K562 (cell line): ENCODE results near the gene SLC4A2. TPM values are rescaled to one million over a fixed set of nuclear protein-coding genes. Genes with fewer than 3 reads are reported as not detected.
A peak's percentile ranks its signal among the peaks of the same experiment; 100 is the strongest.

Source experiments
- DACH1 ChIP-seq: fragments of 450-650 bp; IDR thresholded peaks from 2 replicates; pipeline ENCODE4 v1.6.1; 2018; ENCODE audit not compliant: partially characterized antibody
- EGR1 ChIP-seq: fragments of 450-650 bp; conservative IDR thresholded peaks from 2 replicates; pipeline ENCODE4 v1.6.1; 2017; ENCODE audit warnings: mild to moderate bottlenecking
- ESRRA ChIP-seq: fragments of 450-650 bp; IDR thresholded peaks from 2 replicates; pipeline ENCODE4 v1.6.1; 2014; ENCODE audit warnings: low read depth, mild to moderate bottlenecking, moderate library complexity, borderline replicate concordance
- ETV5 ChIP-seq: sonication (generic); formaldehyde crosslinking; IDR thresholded peaks from 2 replicates; pipeline ENCODE4 v1.4.0; 2020; ENCODE audit warnings: low read depth, mild to moderate bottlenecking, missing genetic modification reagents
- HES1 ChIP-seq: fragments of 450-650 bp; IDR thresholded peaks from 2 replicates; pipeline ENCODE4 v1.6.1; 2016; ENCODE audit warnings: low read depth, mild to moderate bottlenecking, moderate library complexity
- HNRNPH1 ChIP-seq: fragments of 200-400 bp; formaldehyde crosslinking; optimal IDR thresholded peaks from 2 replicates; pipeline ENCODE3; 2017; ENCODE audit warnings: low read depth, mild to moderate bottlenecking, low read length, moderate library complexity
- HSF4 ChIP-seq: fragments of 250-450 bp; sonication (Bioruptor Pico); IDR thresholded peaks from 2 replicates; pipeline ENCODE4 v2.1.2; 2022; ENCODE audit warnings: mild to moderate bottlenecking, moderate library complexity, borderline replicate concordance
- ILF3 ChIP-seq: fragments of 450-650 bp; IDR thresholded peaks from 2 replicates; pipeline ENCODE4 v1.6.1; 2018; ENCODE audit warnings: antibody characterized with exemption, mild to moderate bottlenecking, moderate library complexity, borderline replicate concordance
- KDM2B ChIP-seq: fragments of 250-450 bp; sonication (Bioruptor Pico); IDR thresholded peaks from 2 replicates; pipeline ENCODE4 v1.8.0; 2021; ENCODE audit warnings: mild to moderate bottlenecking, moderate library complexity
- NR2F6 ChIP-seq: fragments of 450-650 bp; formaldehyde crosslinking; IDR thresholded peaks from 2 replicates; pipeline ENCODE4 v1.4.0; 2020; ENCODE audit warnings: mild to moderate bottlenecking
- PHF20 ChIP-seq: fragments of 450-650 bp; IDR thresholded peaks from 2 replicates; pipeline ENCODE4 v1.6.1; 2018; ENCODE audit not compliant: partially characterized antibody
- POLR2A ChIP-seq: fragments of 450-650 bp; conservative IDR thresholded peaks from 2 replicates; pipeline ENCODE4 v1.6.1; 2016
- RBM15 ChIP-seq: fragments of 200-400 bp; formaldehyde crosslinking; IDR thresholded peaks from 2 replicates; pipeline ENCODE4 v1.6.1; 2018; ENCODE audit warnings: mild to moderate bottlenecking, low read length, moderate library complexity; ENCODE audit not compliant: insufficient read depth
- RNF2 ChIP-seq: sonication (generic); IDR thresholded peaks from 2 replicates; pipeline ENCODE4 v1.6.1; 2016
- SMAD4 ChIP-seq: fragments of 250-450 bp; sonication (Bioruptor Pico); conservative IDR thresholded peaks from 2 replicates; pipeline ENCODE4 v1.8.0; 2021; ENCODE audit warnings: inconsistent platforms, mild to moderate bottlenecking, moderate library complexity
- TARDBP ChIP-seq: fragments of 450-650 bp; IDR thresholded peaks from 2 replicates; pipeline ENCODE4 v1.6.1; 2016
- ZBTB7A ChIP-seq: IDR thresholded peaks from 2 replicates; pipeline ENCODE4 v1.6.1; 2011; ENCODE audit warnings: low read depth, mild to moderate bottlenecking, low read length, moderate library complexity, borderline replicate concordance; ENCODE audit not compliant: control insufficient read depth
- ZBTB9 ChIP-seq: fragments of 450-650 bp; formaldehyde crosslinking; IDR thresholded peaks from 2 replicates; pipeline ENCODE4 v1.4.0; 2020; ENCODE audit warnings: mild to moderate bottlenecking, moderate library complexity
- ZC3H8 ChIP-seq: fragments of 450-650 bp; IDR thresholded peaks from 2 replicates; pipeline ENCODE4 v1.6.1; 2017
- ZFP1 ChIP-seq: fragments of 450-650 bp; formaldehyde crosslinking; IDR thresholded peaks from 2 replicates; pipeline ENCODE4 v1.4.0; 2020; ENCODE audit warnings: mild to moderate bottlenecking, mixed read lengths
- ZNF134 ChIP-seq: fragments of 250-450 bp; sonication (Bioruptor Pico); conservative IDR thresholded peaks from 2 replicates; pipeline ENCODE4 v1.4.0; 2020
- ZNF318 ChIP-seq, 2 experiments: fragments of 450-650 bp; IDR thresholded peaks; 2 replicates each; pipeline ENCODE4 v1.6.1; 2016; ENCODE audit warnings: mild to moderate bottlenecking in 2 of 2, borderline replicate concordance in 1 of 2, low read depth in 1 of 2, moderate library complexity in 1 of 2
- polyA plus RNA-seq, 8 experiments: library from polyadenylated mRNA; depleted of rRNA in 4 of 8; stranded (reverse) in 5 of 8; unstranded in 3 of 8; fragments of >200 nt; fragmentation: Nextera tagmentation in 2 of 8; fragmentation: Illumina TruSeq in 1 of 8; extraction: Ambion mirVana in 2 of 8; extraction: Trizol in 1 of 8; gene quantifications; 2 replicates each; pipeline versions ENCODE4 v1.2.1 to v1.2.3, GENCODE V29; 2011 to 2014; ENCODE audit warnings: inconsistent platforms in 1 of 8, missing spikeins in 1 of 8
- total RNA-seq, 7 experiments: library from RNA; depleted of rRNA in 6 of 7; stranded (reverse); fragments of >200 nt in 6 of 7; fragmentation: Illumina TruSeq in 2 of 7; extraction: Trizol in 2 of 7; gene quantifications; 2 replicates each; pipeline versions ENCODE4 v1.2.1 to v1.2.3, GENCODE V29; 2011 to 2021; ENCODE audit warnings: low replicate concordance in 1 of 7

SLC4A2 gene
- total and polyA plus RNA-seq, 9 of the 15 experiments (the other 6 are each of a cell fraction or from before 2014, with no cell fraction given): 11.4 to 375 (median 130) TPM

DNA sequence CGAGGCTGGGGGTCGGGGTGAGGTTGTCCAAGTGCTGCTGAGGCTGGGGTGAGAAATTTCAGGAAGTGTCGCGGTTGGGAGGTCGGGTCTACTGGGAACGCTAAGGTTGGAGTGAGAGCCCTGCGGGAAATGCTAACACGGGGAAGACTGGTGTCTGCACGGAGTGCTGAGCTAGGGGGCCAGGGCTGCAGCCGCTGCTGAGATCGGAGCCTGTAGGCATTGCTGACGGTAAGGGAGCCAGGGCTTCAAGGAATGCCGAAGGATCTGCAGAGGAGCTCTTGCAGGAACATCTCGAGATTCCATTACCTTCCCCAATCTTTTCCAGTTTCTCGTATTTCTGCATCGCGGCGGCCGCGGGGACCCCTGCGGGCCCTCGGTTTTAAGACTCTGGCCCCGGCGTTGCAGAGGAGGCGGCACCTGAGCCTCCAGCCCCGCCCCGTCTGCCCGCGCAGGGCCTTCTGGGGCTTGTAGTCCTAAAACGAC is 1.8 kb upstream of the SLC4A2 start, which contains the start of gene CDK5 (continued):
- TF ChIP-seq ZNF318 (IDR thresholded peaks at IDR 0.05; ENCODE audit: borderline replicate concordance in 1 of 2, low read depth in 1 of 2) (no peak), DACH1 (no peak), POLR2A (no peak), ZFP1 (CRISPR knock-in tag) (0 out of 2 replicates have a peak, but pooled peaks have one; percentile 37), ZBTB7A (peak; percentile 75), SMAD4 (CRISPR knock-in tag) (no peak), ESRRA (no peak), ETV5 (CRISPR knock-in tag) (no peak), PHF20 (no peak), RNF2 (no peak), HES1 (no peak), ZC3H8 (no peak), HNRNPH1 (no peak), TARDBP (no peak), EGR1 (no peak), KDM2B (0 out of 2 replicates have a peak, but pooled peaks have one; percentile 16), ILF3 (no peak), ZNF134 (no peak; the same call in 1 of the 2 replicates), RBM15 (no peak), ZBTB9 (CRISPR knock-in tag) (no peak), NR2F6 (no peak), HSF4 (no peak)
